ENCODE data around the gene TNMD. TPM values are rescaled to one million over a fixed set of nuclear protein-coding genes. Genes with fewer than 3 reads are reported as not detected.

Gene TNMD
- polyA plus RNA-seq, 1 of the 3 experiments (the other 2 are of a cell fraction), result not detected

GRCh38 chrX:100642290-100642689 is 57.6 kb downstream of the TNMD start:
- no peaks in the 10 kb centered on the region for H3K36me3 ChIP-seq (replicated peaks in 1 of 2; ENCODE audit: control insufficient read depth in 1 of 2, insufficient read depth in 2 of 2, low read length in 1 of 2)
- no peak overlapping the region for H3K4me2 ChIP-seq
- CTCF ChIA-PET, result interaction anchor here (1.2 to 3.8 kb wide), 2 partner anchors 12 to 130 kb away, joined by 3 to 13 read pairs; no protein-coding TSS in a partner anchor

GRCh38 chrX:100643212-100643611 is 58.5 kb downstream of the TNMD start:
- Histone ChIP-seq H3F3A (replicated peaks; ENCODE audit: insufficient read depth) (no peaks in the 10 kb centered on the region), H3K4me2 (peak overlapping the region; percentile 63), H3K9me3 (no peaks in the 10 kb centered on the region), H3K27ac (ENCODE audit: low read depth in 2 of 2, low read length in 1 of 2) (peak overlapping the region in 1 of 2 experiments; percentile 70; a peak in 2 of 4 replicates), H4K20me1 (ENCODE audit: insufficient read depth) (no peaks in the 10 kb centered on the region), H2AFZ (ENCODE audit: low read depth) (no peak overlapping the region), H3K4me1 (ENCODE audit: control insufficient read depth in 1 of 2, insufficient read depth in 2 of 2, low read depth in 1 of 2, low read length in 1 of 2) (peaks cover 0 to 14% of the 10 kb centered on the region in 2 experiments; a peak in 1 of 4 replicates), H3K9me2 (no peaks in the 10 kb centered on the region), H3K9ac (no peak overlapping the region; the same call in 1 of the 2 replicates), H3K79me2 (ENCODE audit: insufficient read depth) (no peaks in the 10 kb centered on the region), H3K4me3 (ENCODE audit: low read depth in 2 of 2, low read length in 1 of 2) (no peak overlapping the region), H3K36me3 (replicated peaks in 1 of 2; ENCODE audit: control insufficient read depth in 1 of 2, insufficient read depth in 2 of 2, low read length in 1 of 2) (no peaks in the 10 kb centered on the region), H3K27me3 (ENCODE audit: insufficient read depth) (0 out of 2 replicates have a peak, but pooled peaks cover 4% of the 10 kb centered on the region)
- POLR2A ChIA-PET, result no interaction called here
- TF ChIP-seq TAF1 (IDR thresholded peaks at IDR 0.05; ENCODE audit: borderline replicate concordance, low read depth, low read length), result no peak
- no peak for TF ChIP-seq ZBTB33 (IDR thresholded peaks at IDR 0.05; ENCODE audit: borderline replicate concordance, low read depth)
- no peak for TF ChIP-seq RFX5 (IDR thresholded peaks at IDR 0.05; ENCODE audit: low read length)
- TF ChIP-seq TCF12 (IDR thresholded peaks at IDR 0.05), result no peak
- TF ChIP-seq EZH2phosphoT487 (IDR thresholded peaks at IDR 0.05; ENCODE audit: borderline replicate concordance, low read depth), result no peak
- no peak for TF ChIP-seq RXRA (IDR thresholded peaks at IDR 0.05; ENCODE audit: borderline replicate concordance, low read depth)
- TF ChIP-seq YY1 (IDR thresholded peaks at IDR 0.05; ENCODE audit: low read depth), result no peak
- TF ChIP-seq PBX3 (IDR thresholded peaks at IDR 0.05), result no peak
- no peak for TF ChIP-seq MXI1 (IDR thresholded peaks at IDR 0.05; ENCODE audit: low read depth, low read length)
- no peak for TF ChIP-seq NRF1 (IDR thresholded peaks at IDR 0.05; ENCODE audit: low read depth, low read length)
- no peak for DNase-seq
- CTCF ChIA-PET, result interaction anchor here (1.5 to 3.8 kb wide), 3 partner anchors 11 to 131 kb away, joined by 4 to 13 read pairs (median 10); no protein-coding TSS in a partner anchor
- 46% methylated on average over 11 of the region's 11 CpGs for WGBS (ENCODE audit: low lambda C conversion rate)

More at GRCh38 chrX:100642290-100642689, 57.6 kb downstream of the TNMD start:
- Histone ChIP-seq H3K9me3 (no peaks in the 10 kb centered on the region), H3F3A (replicated peaks; ENCODE audit: insufficient read depth) (no peaks in the 10 kb centered on the region), H3K4me3 (ENCODE audit: low read depth in 2 of 2, low read length in 1 of 2) (no peak overlapping the region), H3K27ac (ENCODE audit: low read depth in 2 of 2, low read length in 1 of 2) (no peak overlapping the region), H3K9me2 (no peaks in the 10 kb centered on the region), H3K4me1 (ENCODE audit: control insufficient read depth in 1 of 2, insufficient read depth in 2 of 2, low read depth in 1 of 2, low read length in 1 of 2) (peaks cover 0 to 14% of the 10 kb centered on the region in 2 experiments; a peak in 1 of 4 replicates), H3K79me2 (ENCODE audit: insufficient read depth) (no peaks in the 10 kb centered on the region), H3K27me3 (ENCODE audit: insufficient read depth) (0 out of 2 replicates have a peak, but pooled peaks cover 4% of the 10 kb centered on the region), H4K20me1 (ENCODE audit: insufficient read depth) (no peaks in the 10 kb centered on the region), H3K9ac (no peak overlapping the region), H2AFZ (ENCODE audit: low read depth) (no peak overlapping the region)
- POLR2A ChIA-PET, result no interaction called here
- no peak for TF ChIP-seq ELF1 (IDR thresholded peaks at IDR 0.05)
- TF ChIP-seq REST (IDR thresholded peaks at IDR 0.05; ENCODE audit: low read depth, low read length), result no peak
- TF ChIP-seq MXI1 (IDR thresholded peaks at IDR 0.05; ENCODE audit: low read depth, low read length), result no peak
- TF ChIP-seq MAX (IDR thresholded peaks at IDR 0.05; ENCODE audit: low read depth), result no peak
- no peak for TF ChIP-seq TCF12 (IDR thresholded peaks at IDR 0.05)
- no peak for TF ChIP-seq RFX5 (IDR thresholded peaks at IDR 0.05; ENCODE audit: low read length)
- TF ChIP-seq FOXM1 (IDR thresholded peaks at IDR 0.05; ENCODE audit: low read depth), result no peak
- no peak for TF ChIP-seq MEF2A (IDR thresholded peaks at IDR 0.05; ENCODE audit: borderline replicate concordance, low read depth)
- TF ChIP-seq JUND (IDR thresholded peaks at IDR 0.05), result no peak
- no peak for TF ChIP-seq EZH2phosphoT487 (IDR thresholded peaks at IDR 0.05; ENCODE audit: borderline replicate concordance, low read depth)
- no peak for TF ChIP-seq EP300 (IDR thresholded peaks at IDR 0.05; ENCODE audit: borderline replicate concordance in 1 of 2, low read depth in 1 of 2, low read length in 1 of 2)
- no peak for TF ChIP-seq SIN3A (IDR thresholded peaks at IDR 0.05; ENCODE audit: borderline replicate concordance, low read depth, low read length)
- 40% methylated on average over 3 of the region's 3 CpGs for WGBS (ENCODE audit: low lambda C conversion rate)
- no peak for DNase-seq
